ENCODE data around the gene GRWD1. TPM values are rescaled to one million over a fixed set of nuclear protein-coding genes. Genes with fewer than 3 reads are reported as not detected.

Gene GRWD1
- total and polyA plus RNA-seq, 4 donors: 8.9 to 38.1 (median 21.9) TPM

- ATAC-seq (ENCODE audit: insufficient read depth, low FRiP score): no peak
- TF ChIP-seq CTCF (IDR thresholded peaks at IDR 0.05; ENCODE audit: control extremely low read depth, extremely low read depth): no peak
- H3K36me3 ChIP-seq (ENCODE audit: control insufficient read depth in 4 of 4, insufficient read depth in 4 of 4, low read length in 4 of 4): peaks cover 4 to 37% (median 22%) of the 10 kb centered on the region in 4 donors
- H3K4me1 ChIP-seq (ENCODE audit: control insufficient read depth in 5 of 5, insufficient read depth in 5 of 5, low read length in 5 of 5): peaks cover 0 to 16% (median 4%) of the 10 kb centered on the region in 5 donors
- H3K9ac ChIP-seq (ENCODE audit: insufficient read depth in 1 of 2, low read length in 2 of 2): peak overlapping the region in 1 of 2 donors; percentile 47
- DNase-seq: peak; percentile 64 to 67 (median 66)
- WGBS, 2 donors: 14 to 15% methylated on average over 32 of the region's 32 CpGs
- peak overlapping the region; percentile 78 to 92 for H3K27ac ChIP-seq (ENCODE audit: low read depth in 1 of 2, low read length in 1 of 2)
- H3K9me3 ChIP-seq (ENCODE audit: control insufficient read depth in 4 of 4, insufficient read depth in 3 of 4, low read length in 3 of 4): no peaks in the 10 kb centered on the region
- H3K4me3 ChIP-seq: peak overlapping the region; percentile 37
- no peaks in the 10 kb centered on the region for H3K27me3 ChIP-seq (ENCODE audit: control insufficient read depth in 3 of 3, insufficient read depth in 3 of 3, low read length in 2 of 3)
Observed at GRCh38 chr19:48480183-48480557, 34.4 kb downstream of the GRWD1 start.

GRCh38 chr19:48480558-48481500, 35.0 kb downstream of the GRWD1 start:
- H3K4me1 ChIP-seq (ENCODE audit: control insufficient read depth in 5 of 5, insufficient read depth in 5 of 5, low read length in 5 of 5): peaks cover 0 to 16% (median 4%) of the 10 kb centered on the region in 5 donors
- H3K27me3 ChIP-seq (ENCODE audit: control insufficient read depth in 3 of 3, insufficient read depth in 3 of 3, low read length in 2 of 3): no peaks in the 10 kb centered on the region
- 11 to 12% methylated on average over 49 to 52 of the region's 52 CpGs for WGBS, 2 donors
- DNase-seq: peak; percentile 60 to 65 (median 62)
- H3K36me3 ChIP-seq (ENCODE audit: control insufficient read depth in 4 of 4, insufficient read depth in 4 of 4, low read length in 4 of 4): peaks cover 3 to 31% (median 16%) of the 10 kb centered on the region in 4 donors
- H3K27ac ChIP-seq (ENCODE audit: low read depth in 1 of 2, low read length in 1 of 2): peak overlapping the region; percentile 78 to 92
- no peaks in the 10 kb centered on the region for H3K9me3 ChIP-seq (ENCODE audit: control insufficient read depth in 4 of 4, insufficient read depth in 3 of 4, low read length in 3 of 4)
- peak overlapping the region in 1 of 2 donors; percentile 47 for H3K9ac ChIP-seq (ENCODE audit: insufficient read depth in 1 of 2, low read length in 2 of 2)
- TF ChIP-seq CTCF (IDR thresholded peaks at IDR 0.05; ENCODE audit: control extremely low read depth, extremely low read depth): no peak
- H3K4me3 ChIP-seq: peak overlapping the region; percentile 37
- peak; percentile 16 for ATAC-seq (ENCODE audit: insufficient read depth, low FRiP score)

- TF ChIP-seq CTCF (IDR thresholded peaks at IDR 0.05; ENCODE audit: control extremely low read depth, extremely low read depth): no peak
- H3K27ac ChIP-seq (ENCODE audit: low read depth in 1 of 2, low read length in 1 of 2): no peak overlapping the region
- no peak overlapping the region for H3K4me3 ChIP-seq
- ATAC-seq (ENCODE audit: insufficient read depth, low FRiP score) (no peak), DNase-seq (no peak)
- no peak overlapping the region for H3K9ac ChIP-seq (ENCODE audit: insufficient read depth in 1 of 2, low read length in 2 of 2)
- 72 to 81% methylated on average over 7 of the region's 7 CpGs for WGBS, 2 donors
- H3K9me3 ChIP-seq (ENCODE audit: control insufficient read depth in 4 of 4, insufficient read depth in 3 of 4, low read length in 3 of 4): no peaks in the 10 kb centered on the region
- peaks cover 0 to 16% (median 4%) of the 10 kb centered on the region in 5 donors for H3K4me1 ChIP-seq (ENCODE audit: control insufficient read depth in 5 of 5, insufficient read depth in 5 of 5, low read length in 5 of 5)
- no peaks in the 10 kb centered on the region for H3K27me3 ChIP-seq (ENCODE audit: control insufficient read depth in 3 of 3, insufficient read depth in 3 of 3, low read length in 2 of 3)
- H3K36me3 ChIP-seq (ENCODE audit: control insufficient read depth in 4 of 4, insufficient read depth in 4 of 4, low read length in 4 of 4): peaks cover 0 to 22% (median 6%) of the 10 kb centered on the region in 4 donors
Observed at GRCh38 chr19:48481846-48482639, 36.3 kb downstream of the GRWD1 start.

All from lung (tissue), 12 donors.